AG09309 (cell line): ENCODE measurements around the gene SLC24A3.

Source experiments
- DNase-seq: peaks from one replicate; pipeline ENCODE4 v3.0.0-alpha.2; 2010; ENCODE audit warnings: low read depth
- H3K4me3 ChIP-seq: 2 replicates; pipeline ENCODE4 v1.5.1; 2011; ENCODE audit warnings: mild to moderate bottlenecking, low read depth, low read length, moderate library complexity; ENCODE audit not compliant: control insufficient read depth
- TF ChIP-seq, protein P1 (sequence below): IDR thresholded peaks from 2 replicates; pipeline ENCODE4 v1.5.1; 2011; ENCODE audit warnings: mild to moderate bottlenecking, low read depth, low read length, inconsistent platforms; ENCODE audit not compliant: insufficient read depth, control insufficient read depth; ENCODE audit errors: missing control alignments

The SLC24A3 gene

DNA sequence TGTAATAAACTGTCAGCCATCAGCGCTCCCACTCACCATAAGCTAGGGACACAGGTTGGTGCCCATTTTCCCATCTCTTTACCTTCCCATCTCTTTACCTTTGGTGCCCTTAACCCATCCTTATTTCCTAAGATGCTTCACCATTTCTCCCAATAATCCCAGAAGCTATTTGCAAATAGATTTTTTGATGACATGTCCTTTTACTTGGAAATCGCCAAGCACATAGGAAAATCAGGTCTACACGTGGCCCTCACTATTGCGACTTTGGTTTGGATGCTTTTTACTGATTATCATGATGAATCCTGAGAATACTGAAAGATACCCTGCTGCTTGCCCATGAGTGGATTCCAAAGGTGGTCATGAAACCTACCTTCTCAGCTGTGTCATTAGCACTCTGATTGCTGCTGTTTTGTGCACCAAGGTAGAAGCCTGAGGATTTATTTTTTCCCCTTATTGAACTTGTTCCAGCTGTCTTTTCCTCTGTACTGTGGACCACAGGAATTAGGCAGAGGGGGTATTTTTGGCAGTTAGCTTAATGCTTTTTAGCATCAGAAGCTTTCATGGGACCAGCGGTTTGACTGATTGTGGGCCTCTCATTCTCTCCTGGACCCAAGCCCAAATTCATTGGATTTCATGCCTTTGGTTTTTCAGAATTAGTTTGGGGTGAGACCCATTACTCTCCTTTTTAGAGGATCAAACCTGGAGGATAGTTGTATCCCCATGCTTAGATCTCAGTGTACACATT, 316.0 kb downstream of the SLC24A3 start:
- DNase-seq: no peak
- TF ChIP-seq, protein P1, sequence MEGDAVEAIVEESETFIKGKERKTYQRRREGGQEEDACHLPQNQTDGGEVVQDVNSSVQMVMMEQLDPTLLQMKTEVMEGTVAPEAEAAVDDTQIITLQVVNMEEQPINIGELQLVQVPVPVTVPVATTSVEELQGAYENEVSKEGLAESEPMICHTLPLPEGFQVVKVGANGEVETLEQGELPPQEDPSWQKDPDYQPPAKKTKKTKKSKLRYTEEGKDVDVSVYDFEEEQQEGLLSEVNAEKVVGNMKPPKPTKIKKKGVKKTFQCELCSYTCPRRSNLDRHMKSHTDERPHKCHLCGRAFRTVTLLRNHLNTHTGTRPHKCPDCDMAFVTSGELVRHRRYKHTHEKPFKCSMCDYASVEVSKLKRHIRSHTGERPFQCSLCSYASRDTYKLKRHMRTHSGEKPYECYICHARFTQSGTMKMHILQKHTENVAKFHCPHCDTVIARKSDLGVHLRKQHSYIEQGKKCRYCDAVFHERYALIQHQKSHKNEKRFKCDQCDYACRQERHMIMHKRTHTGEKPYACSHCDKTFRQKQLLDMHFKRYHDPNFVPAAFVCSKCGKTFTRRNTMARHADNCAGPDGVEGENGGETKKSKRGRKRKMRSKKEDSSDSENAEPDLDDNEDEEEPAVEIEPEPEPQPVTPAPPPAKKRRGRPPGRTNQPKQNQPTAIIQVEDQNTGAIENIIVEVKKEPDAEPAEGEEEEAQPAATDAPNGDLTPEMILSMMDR: no peak
- H3K4me3 ChIP-seq: no peak overlapping the region

DNA sequence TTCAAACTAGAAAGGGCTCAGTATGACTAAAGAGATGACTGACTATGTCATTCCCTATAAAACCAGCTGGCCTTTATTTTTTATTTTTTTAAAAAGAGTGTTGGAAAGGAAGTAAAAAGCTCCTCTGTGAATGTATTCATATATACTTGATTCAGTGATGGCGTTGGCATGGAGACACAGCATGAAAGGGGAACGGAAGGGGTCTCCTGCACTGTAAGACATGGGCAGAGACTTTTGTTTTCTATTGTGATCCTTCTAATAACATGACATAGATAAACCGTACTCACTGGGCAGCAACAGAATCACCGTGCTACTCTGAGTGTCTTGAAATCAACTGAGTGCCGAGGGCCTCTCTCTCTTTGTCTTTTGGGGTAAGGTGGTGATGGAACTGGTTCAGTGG, 317.6 kb downstream of the SLC24A3 start:
- TF ChIP-seq, protein P1: no peak
- no peak for DNase-seq
- H3K4me3 ChIP-seq: no peak overlapping the region

DNA sequence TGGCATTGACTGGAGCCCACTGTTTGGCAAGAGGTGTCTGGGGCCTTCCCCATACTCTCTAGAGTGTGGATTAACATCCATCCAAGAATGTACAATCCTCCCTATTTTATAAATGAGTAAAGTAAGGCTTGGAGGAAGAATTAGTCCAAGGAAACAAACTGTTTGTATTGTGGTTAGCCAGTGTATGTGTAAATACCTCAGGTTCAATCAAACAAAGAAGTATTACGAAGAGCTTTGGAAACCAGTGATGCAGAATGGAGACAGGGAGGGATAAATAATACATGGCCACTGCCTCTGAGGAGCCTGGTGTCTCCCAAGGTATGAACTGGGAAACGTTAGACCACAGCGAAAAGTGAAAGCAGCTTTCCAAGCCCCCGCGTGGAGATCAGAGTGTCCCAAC, 319.0 kb downstream of the SLC24A3 start:
- H3K4me3 ChIP-seq: no peak overlapping the region
- TF ChIP-seq, protein P1: no peak
- no peak for DNase-seq

DNA sequence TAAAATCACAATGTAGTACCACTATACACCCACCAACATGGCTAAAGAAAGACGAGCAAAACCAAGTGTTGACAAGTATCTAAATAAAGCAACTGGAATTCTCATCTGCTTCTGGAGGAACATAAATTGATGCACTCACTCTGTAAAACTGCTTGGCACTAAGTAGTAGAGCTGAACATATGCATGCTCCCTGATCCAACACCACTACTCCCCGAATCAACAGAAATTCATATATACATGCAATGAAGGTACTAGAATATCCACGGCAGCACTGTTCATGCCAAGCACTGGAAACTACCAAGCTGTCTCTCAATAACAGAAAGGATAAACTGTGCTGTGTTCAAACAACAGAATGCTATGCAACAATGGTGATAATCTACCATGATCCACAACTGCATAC, 326.1 kb downstream of the SLC24A3 start:
- TF ChIP-seq, protein P1: no peak
- no peak for DNase-seq
- no peak overlapping the region for H3K4me3 ChIP-seq

DNA sequence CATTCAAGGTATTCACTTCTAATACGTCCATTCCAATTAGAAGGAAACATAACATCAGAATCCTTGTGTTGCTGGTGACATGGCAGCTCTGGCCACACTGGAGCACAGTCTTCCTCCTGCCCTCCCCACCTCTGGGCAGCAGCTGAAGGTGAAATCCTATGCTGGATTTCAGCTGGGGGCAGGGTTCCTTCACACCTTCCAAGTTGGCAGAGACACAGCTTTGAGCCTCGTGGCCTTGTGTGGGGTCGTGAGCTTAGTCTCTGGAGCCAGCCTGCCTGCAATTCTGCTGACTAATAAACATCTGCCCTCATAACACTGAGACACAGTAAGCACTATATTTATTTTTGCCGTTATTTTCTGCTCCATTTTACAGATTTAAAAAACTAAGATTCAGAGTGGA, 326.7 kb downstream of the SLC24A3 start:
- DNase-seq: no peak
- no peak overlapping the region for H3K4me3 ChIP-seq
- TF ChIP-seq, protein P1: no peak

DNA sequence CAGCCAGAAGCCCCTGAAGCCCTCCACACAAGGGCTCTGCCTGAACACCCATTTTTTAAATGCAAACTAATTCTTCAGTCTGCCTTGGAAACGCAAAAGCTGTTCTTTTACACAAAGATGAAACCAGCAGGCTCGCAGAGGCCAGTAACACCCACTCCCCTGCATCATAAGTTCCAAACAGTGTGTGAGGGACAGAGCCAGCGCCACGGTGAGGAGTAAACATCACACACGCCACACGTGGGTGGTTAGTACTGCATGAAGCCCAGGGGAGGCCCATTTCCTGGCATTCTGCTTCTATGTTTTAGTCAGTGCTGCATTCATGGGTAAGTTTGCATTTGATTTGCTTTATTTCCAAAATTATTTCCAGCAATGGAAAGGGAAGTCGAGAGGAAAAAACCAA, 327.9 kb downstream of the SLC24A3 start:
- TF ChIP-seq, protein P1: no peak
- no peak overlapping the region for H3K4me3 ChIP-seq
- no peak for DNase-seq
